SK-N-MC (cell line): ENCODE data around the gene NHERF2.

Experiments
- EZH2 ChIP-seq: fragments of 200-600 bp; sonication (generic); IDR thresholded peaks from one replicate; pipeline ENCODE4 v1.6.1; 2017; ENCODE audit warnings: antibody characterized with exemption
- FOXP2 ChIP-seq: optimal IDR thresholded peaks from 2 replicates; pipeline ENCODE3; 2011; ENCODE audit warnings: mild to moderate bottlenecking, moderate library complexity; ENCODE audit not compliant: insufficient read depth; ENCODE audit errors: extremely low read length, control extremely low read depth

DNA sequence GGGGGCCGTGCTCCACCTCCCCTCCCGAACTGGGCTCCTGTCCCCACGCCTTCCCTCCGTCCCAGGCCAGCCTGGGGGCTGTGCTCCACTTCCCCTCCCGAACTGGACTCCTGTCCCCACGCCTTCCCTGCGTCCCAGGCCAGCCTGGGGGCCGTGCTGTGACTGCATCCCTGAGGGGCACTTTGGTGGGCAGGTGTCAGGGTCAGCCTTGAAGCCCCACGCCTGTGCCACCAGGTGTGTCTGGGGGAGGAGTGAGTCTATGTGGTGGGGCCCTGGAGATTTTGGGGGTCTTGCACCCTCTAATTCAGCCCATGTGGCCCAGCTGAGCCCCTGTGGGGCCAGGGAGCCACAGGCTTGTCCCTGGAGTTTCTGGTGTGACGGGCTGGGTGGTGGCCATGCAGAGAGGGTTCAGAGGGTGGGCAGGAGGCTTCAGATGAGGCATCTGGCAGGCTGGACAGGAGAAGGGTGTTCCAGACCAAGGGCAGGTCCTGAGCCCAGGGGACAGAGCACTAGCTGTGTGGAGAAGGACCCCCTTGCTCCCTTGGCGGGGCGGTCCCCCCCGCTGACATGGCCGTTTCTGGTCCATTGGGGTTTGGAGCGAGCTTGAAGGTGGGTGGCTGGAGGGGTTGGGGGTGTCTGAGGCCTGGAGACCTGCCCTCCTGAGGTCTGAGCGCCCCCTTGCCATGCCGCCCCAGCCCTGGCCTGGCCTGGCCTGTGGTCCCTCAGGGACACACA, 8.2 kb downstream of the NHERF2 start:
- TF ChIP-seq EZH2 (no peak), FOXP2 (no peak)
